HFF-Myc (cell line): ENCODE results near the gene IGFL2.

Source experiments
- DNase-seq: peaks from one replicate; pipeline ENCODE4 v3.0.0-alpha.2; 2011; ENCODE audit warnings: low read depth; ENCODE audit errors: extremely low read depth
- H3K4me3 ChIP-seq: replicated peaks from 2 replicates; pipeline ENCODE4 v1.5.1; 2011; ENCODE audit warnings: low read depth, mild to moderate bottlenecking, control low read depth, low read length
- TF ChIP-seq, protein P1 (sequence below): IDR thresholded peaks from 2 replicates; pipeline ENCODE4 v1.5.1; 2012; ENCODE audit warnings: mild to moderate bottlenecking, low read depth, low read length, control low read depth; ENCODE audit errors: missing control alignments

IGFL2 gene

DNA sequence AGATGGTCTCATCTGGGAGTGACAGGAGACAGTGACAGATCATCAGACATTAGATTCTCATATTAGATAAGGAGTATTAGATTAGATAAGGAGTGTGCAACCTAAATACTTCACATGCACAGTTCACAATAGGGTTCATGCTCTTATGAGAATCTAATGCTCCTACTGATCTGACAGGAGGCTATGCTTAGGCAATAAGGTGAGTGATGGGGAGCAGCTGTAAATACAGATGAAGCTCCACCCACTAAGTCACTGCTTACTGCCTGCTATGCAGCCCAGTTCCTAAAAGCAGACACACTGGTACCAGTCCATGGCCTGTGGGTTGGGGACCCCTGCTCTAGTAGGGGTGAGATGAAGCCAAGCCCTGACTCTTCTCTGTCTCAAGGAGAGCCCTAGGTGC lies 13.5 kb upstream of the IGFL2 start:
- TF ChIP-seq, protein P1, sequence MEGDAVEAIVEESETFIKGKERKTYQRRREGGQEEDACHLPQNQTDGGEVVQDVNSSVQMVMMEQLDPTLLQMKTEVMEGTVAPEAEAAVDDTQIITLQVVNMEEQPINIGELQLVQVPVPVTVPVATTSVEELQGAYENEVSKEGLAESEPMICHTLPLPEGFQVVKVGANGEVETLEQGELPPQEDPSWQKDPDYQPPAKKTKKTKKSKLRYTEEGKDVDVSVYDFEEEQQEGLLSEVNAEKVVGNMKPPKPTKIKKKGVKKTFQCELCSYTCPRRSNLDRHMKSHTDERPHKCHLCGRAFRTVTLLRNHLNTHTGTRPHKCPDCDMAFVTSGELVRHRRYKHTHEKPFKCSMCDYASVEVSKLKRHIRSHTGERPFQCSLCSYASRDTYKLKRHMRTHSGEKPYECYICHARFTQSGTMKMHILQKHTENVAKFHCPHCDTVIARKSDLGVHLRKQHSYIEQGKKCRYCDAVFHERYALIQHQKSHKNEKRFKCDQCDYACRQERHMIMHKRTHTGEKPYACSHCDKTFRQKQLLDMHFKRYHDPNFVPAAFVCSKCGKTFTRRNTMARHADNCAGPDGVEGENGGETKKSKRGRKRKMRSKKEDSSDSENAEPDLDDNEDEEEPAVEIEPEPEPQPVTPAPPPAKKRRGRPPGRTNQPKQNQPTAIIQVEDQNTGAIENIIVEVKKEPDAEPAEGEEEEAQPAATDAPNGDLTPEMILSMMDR, result no peak
- H3K4me3 ChIP-seq, result no peak overlapping the region
- no peak for DNase-seq

GRCh38 chr19:46137915-46138473 lies 10.0 kb upstream of the IGFL2 start:
- H3K4me3 ChIP-seq, result no peak overlapping the region
- no peak for DNase-seq
- TF ChIP-seq, protein P1, result no peak

- no peak for DNase-seq
- TF ChIP-seq, protein P1, result no peak
- no peak overlapping the region for H3K4me3 ChIP-seq
Observed at GRCh38 chr19:46141421-46141820, 6.6 kb upstream of the IGFL2 start.

DNA sequence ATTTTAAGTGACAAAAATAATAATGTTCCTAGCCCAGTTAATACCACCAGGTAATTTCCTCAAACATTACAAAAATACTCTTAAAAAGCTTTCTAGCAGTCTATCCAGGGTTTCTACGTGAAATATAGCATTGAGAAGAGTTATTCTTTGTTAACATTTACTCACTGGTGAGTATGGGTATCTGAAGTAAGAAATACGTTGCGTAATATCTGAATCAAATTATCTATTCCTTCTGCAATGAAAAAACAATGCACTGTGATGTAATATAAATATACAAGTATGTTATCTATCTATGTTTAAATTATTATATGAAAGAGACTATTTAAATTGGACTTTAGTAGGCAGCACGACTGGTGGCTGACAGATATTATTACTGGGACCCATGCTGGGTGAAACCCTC lies 5.7 kb upstream of the IGFL2 start:
- no peak for DNase-seq
- H3K4me3 ChIP-seq, result no peak overlapping the region
- TF ChIP-seq, protein P1, result no peak

DNA sequence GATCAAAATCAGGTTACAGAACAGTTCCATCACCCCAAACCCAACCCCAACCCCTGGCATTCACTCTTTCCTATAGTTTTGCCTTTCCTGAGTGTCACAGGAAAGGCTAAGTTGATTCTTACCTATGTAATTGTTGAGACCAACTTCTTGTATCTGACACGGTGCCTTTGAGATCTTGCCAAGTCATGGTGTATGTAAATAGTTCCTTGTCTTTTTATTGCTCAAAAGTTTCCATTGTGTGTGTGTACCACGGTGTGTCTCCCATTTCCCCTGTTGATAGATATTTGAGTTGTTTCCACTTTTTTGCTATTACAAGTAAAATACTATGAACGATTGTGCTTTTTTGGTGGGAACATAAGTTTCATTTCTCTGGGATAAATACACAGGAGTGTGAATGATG lies 3.3 kb upstream of the IGFL2 start:
- TF ChIP-seq, protein P1, result no peak
- no peak for DNase-seq
- no peak overlapping the region for H3K4me3 ChIP-seq

GRCh38 chr19:46147166-46147740 lies 785 bp upstream of the IGFL2 start:
- DNase-seq, result no peak
- TF ChIP-seq, protein P1, result no peak
- no peak overlapping the region for H3K4me3 ChIP-seq

GRCh38 chr19:46150606-46151005 lies 2.6 kb downstream of the IGFL2 start:
- no peak for DNase-seq
- no peak overlapping the region for H3K4me3 ChIP-seq
- TF ChIP-seq, protein P1, result no peak
